Stomach (tissue), 4 donors: ENCODE data around the gene DGLUCY.

Experiments used
- POLR2A ChIP-seq, 4 donors: fragments of 450-650 bp; IDR thresholded peaks; one replicate each; pipeline ENCODE4 v1.6.1; 2016; ENCODE audit warnings: antibody characterized with exemption in 4 of 4, control low read depth in 2 of 4, mild to moderate bottlenecking in 1 of 4, moderate library complexity in 1 of 4
- POLR2AphosphoS5 ChIP-seq, 3 donors: sonication (generic); formaldehyde crosslinking; IDR thresholded peaks; one replicate each; pipeline ENCODE4 v1.6.1; 2016; ENCODE audit warnings: antibody characterized with exemption in 3 of 3
- TF ChIP-seq, protein P1 (sequence below), 7 experiments: fragments of 450-650 bp in 4 of 7; fragments of 200-600 bp in 3 of 7; sonication (generic) in 3 of 7; IDR thresholded peaks; one replicate each; pipeline ENCODE4 v1.5.1; 2016 to 2019; ENCODE audit warnings: antibody characterized with exemption in 7 of 7, control low read depth in 2 of 7, mild to moderate bottlenecking in 1 of 7

DNA sequence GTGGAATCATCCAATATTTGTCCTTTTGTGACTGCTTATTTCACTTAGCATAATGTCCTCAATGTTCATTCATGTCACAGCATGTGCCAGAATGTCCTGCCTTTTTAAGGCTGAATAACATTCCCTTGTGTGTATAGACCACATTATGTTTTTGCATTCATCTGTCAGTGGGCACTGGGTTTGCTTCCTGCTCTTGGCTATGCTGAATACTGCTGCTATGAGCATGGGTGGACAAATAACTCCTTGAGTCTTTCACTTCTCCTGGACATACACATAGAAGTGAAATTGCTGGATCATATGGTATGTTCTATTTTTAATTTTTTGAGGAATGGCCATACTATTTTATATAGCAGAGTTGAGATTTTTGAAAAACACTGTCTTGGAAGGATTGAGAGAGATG is 83.8 kb downstream of the DGLUCY start:
- TF ChIP-seq, protein P1, sequence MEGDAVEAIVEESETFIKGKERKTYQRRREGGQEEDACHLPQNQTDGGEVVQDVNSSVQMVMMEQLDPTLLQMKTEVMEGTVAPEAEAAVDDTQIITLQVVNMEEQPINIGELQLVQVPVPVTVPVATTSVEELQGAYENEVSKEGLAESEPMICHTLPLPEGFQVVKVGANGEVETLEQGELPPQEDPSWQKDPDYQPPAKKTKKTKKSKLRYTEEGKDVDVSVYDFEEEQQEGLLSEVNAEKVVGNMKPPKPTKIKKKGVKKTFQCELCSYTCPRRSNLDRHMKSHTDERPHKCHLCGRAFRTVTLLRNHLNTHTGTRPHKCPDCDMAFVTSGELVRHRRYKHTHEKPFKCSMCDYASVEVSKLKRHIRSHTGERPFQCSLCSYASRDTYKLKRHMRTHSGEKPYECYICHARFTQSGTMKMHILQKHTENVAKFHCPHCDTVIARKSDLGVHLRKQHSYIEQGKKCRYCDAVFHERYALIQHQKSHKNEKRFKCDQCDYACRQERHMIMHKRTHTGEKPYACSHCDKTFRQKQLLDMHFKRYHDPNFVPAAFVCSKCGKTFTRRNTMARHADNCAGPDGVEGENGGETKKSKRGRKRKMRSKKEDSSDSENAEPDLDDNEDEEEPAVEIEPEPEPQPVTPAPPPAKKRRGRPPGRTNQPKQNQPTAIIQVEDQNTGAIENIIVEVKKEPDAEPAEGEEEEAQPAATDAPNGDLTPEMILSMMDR (IDR thresholded peaks at IDR 0.05) = no peak
- TF ChIP-seq POLR2AphosphoS5 (IDR thresholded peaks at IDR 0.05) (no peak), POLR2A (IDR thresholded peaks at IDR 0.05) (no peak)
